ENCODE measurements around the gene KAZN.

KAZN gene

DNA sequence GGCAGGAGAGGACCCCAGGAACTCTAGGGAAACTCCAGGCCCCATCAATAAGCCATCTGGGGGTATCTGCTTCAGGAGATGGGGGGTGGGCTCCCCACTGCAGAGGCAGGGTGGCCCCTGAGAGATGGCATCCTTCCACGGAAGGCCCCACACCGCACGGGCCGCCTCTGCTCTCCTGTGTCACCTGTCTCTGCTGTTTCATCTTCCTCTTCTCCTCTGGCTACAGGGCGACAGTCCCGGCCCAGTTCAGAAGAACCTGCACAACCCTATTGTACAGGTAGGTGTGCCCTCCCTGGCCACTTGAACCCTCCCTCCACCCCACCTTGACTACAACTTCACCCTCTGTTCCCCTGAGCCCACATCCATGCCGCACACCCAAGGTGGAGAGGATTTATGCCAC is 464.9 kb downstream of the KAZN start:
- TF ChIP-seq, protein P1, sequence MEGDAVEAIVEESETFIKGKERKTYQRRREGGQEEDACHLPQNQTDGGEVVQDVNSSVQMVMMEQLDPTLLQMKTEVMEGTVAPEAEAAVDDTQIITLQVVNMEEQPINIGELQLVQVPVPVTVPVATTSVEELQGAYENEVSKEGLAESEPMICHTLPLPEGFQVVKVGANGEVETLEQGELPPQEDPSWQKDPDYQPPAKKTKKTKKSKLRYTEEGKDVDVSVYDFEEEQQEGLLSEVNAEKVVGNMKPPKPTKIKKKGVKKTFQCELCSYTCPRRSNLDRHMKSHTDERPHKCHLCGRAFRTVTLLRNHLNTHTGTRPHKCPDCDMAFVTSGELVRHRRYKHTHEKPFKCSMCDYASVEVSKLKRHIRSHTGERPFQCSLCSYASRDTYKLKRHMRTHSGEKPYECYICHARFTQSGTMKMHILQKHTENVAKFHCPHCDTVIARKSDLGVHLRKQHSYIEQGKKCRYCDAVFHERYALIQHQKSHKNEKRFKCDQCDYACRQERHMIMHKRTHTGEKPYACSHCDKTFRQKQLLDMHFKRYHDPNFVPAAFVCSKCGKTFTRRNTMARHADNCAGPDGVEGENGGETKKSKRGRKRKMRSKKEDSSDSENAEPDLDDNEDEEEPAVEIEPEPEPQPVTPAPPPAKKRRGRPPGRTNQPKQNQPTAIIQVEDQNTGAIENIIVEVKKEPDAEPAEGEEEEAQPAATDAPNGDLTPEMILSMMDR (IDR thresholded peaks at IDR 0.05; ENCODE audit: low read length, missing control alignments): no peak

DNA sequence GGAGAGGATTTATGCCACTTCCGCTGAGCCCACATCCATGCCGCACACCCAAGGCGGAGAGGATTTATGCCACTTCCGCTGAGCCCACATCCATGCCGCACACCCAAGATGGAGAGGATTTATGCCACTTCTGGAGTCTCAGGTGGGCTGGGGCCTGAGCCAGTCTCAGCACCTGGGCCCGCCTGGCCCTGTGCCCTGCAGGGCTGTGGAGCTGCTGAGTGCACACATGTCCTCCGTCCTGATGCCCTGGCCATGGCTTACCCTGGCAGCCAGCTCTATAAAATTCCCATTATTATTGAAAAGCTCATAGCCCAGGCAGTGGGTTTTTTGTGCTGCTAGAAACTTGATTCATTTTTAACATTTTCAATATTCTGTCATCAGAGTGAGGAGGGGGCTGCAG is 465.3 kb downstream of the KAZN start:
- H3K4me3 ChIP-seq (replicated peaks; ENCODE audit: low read depth, low read length): no peak overlapping the region
- DNase-seq (ENCODE audit: low read depth): no peak
- TF ChIP-seq, protein P1 (IDR thresholded peaks at IDR 0.05; ENCODE audit: low read length, missing control alignments): no peak

More for the DNA sequence above, 464.9 kb downstream of the KAZN start:
- no peak for DNase-seq (ENCODE audit: low read depth)
- H3K4me3 ChIP-seq (replicated peaks; ENCODE audit: low read depth, low read length): no peak overlapping the region

DNA sequence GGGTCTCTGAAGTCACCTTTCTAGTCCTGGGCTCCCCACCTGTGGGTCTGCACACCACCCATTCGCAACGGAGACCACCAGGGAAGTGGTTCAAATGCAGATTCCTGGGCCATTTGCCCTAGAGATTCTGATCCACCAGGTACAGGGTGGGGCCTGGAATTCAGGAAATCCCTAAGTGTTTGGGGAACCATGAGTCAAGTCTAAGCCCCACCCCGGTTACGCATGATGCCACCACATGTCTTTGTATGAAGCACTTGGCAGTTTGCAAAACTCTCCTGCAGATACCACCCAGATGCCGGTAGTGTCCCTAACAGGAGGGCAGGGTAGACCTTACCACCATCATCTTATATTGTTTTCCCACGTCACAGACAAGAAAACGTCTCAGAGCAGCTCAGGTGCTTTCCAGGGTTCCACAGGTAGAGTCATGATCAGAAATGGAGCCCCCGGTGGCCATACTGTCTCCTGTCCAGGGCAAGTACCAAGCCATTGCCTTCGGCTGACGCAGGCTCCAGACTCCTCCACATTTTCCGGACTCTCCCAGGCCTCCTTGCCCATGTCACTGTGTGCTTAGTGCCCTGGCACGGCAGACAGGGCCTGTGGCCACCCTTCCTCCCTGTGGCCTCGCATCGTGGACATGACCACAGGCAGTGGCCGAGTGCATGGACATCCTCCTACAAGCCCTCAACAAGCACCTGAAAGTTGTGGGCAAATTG is 465.9 kb downstream of the KAZN start:
- DNase-seq (ENCODE audit: low read depth): no peak
- no peak overlapping the region for H3K4me3 ChIP-seq (replicated peaks; ENCODE audit: low read depth, low read length)
- TF ChIP-seq, protein P1 (IDR thresholded peaks at IDR 0.05; ENCODE audit: low read length, missing control alignments): no peak

DNA sequence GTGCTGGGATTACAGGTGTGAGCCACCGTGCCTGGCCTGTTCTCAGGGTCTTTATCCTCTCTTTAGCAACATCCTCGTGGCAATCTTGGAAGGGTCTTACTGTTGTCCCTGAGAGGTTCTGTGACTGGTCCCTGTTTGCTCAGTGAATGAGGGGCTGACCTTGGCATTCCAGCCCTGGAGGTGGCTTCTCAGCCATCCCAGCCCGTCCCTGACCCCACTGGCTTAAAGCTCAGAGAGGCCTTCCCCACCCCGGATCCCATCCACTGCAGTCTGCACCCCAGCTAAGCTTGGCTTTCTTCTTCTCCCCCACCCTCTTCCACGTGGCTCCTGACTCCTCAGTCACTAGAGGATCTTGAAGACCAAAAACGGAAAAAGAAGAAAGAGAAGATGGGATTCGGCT is 466.8 kb downstream of the KAZN start:
- TF ChIP-seq, protein P1 (IDR thresholded peaks at IDR 0.05; ENCODE audit: low read length, missing control alignments): no peak
- no peak for DNase-seq (ENCODE audit: low read depth)
- no peak overlapping the region for H3K4me3 ChIP-seq (replicated peaks; ENCODE audit: low read depth, low read length)

DNA sequence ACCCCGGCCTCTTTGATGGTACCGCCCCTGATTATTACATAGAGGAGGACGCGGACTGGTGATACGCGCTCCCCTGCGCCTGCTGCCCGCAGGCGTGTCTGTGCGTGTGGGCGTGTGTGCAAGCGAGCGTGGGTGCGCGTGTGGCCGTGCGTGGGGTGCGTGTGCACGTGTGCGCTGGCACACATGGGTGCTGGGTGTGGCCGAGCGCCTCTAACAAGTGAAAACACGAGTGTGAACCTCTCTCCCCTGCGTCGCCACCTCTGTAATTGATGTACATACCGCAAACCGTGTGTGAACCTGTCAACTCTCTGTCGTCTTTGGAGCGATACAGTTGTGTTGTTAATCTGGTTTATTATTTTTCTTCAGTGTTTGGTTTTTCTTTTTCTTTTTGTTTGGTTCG is 467.3 kb downstream of the KAZN start:
- no peak for DNase-seq (ENCODE audit: low read depth)
- no peak overlapping the region for H3K4me3 ChIP-seq (replicated peaks; ENCODE audit: low read depth, low read length)
- TF ChIP-seq, protein P1 (IDR thresholded peaks at IDR 0.05; ENCODE audit: low read length, missing control alignments): no peak

DNA sequence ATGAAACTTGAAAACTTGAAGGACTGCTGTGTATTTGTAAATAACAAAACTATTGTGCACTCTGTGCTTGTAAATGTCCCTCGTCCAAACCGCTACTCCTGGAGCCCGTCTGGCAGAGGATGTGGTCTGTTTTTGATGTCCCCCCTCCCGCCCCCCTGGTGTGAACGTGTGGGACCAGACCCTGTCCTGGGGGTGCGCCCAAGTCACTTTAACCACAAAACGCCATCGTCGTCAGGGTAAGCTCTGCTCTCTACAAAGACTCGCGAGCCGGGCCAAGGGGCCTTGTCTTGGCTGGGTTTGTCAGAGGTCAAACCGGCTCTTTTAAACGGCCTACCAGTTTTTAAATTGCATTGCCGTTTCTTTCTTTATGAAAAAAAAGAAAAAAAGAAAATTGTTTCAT is 467.7 kb downstream of the KAZN start:
- H3K4me3 ChIP-seq (replicated peaks; ENCODE audit: low read depth, low read length): no peak overlapping the region
- TF ChIP-seq, protein P1 (IDR thresholded peaks at IDR 0.05; ENCODE audit: low read length, missing control alignments): no peak
- no peak for DNase-seq (ENCODE audit: low read depth)

DNA sequence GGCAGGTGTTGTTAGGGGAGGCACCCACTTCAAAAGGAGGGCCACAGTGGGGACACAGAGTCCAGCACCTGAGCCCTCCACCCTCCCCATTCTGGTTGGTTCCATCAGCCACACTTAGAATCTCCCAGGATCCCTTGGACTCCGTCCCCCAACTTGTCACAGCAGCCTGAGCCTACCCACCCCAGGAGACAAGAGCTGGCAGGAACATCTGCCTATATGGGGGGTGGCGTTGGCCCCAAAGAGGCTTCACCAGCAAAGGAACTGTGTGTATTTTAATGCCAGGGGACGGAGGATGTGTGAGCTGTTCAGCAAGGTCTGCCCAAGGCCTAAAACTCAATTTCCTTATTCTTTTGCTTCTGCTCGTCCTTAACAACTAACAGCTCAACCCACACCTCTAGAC is 468.7 kb downstream of the KAZN start:
- TF ChIP-seq, protein P1 (IDR thresholded peaks at IDR 0.05; ENCODE audit: low read length, missing control alignments): no peak
- H3K4me3 ChIP-seq (replicated peaks; ENCODE audit: low read depth, low read length): no peak overlapping the region
- DNase-seq (ENCODE audit: low read depth): no peak

Measured in fibroblast of pulmonary artery (primary cell).